HG02938 (cell line): ENCODE results near the gene DGKZ.
A peak's percentile ranks its signal among the peaks of the same experiment; 100 is the strongest.
"Not testable (repeated sequence)": the region's sequence is repeated elsewhere in the genome, so short reads cannot be mapped to it uniquely, and the experiment has no call there.

Experiments
- ATAC-seq: cut with Tn5 transposase; IDR thresholded peaks from one replicate; pipeline ENCODE4 v1.9.1; 2021; ENCODE audit warnings: mild to moderate bottlenecking, moderate library complexity; ENCODE audit not compliant: unreplicated experiment

The DGKZ gene, protein sequence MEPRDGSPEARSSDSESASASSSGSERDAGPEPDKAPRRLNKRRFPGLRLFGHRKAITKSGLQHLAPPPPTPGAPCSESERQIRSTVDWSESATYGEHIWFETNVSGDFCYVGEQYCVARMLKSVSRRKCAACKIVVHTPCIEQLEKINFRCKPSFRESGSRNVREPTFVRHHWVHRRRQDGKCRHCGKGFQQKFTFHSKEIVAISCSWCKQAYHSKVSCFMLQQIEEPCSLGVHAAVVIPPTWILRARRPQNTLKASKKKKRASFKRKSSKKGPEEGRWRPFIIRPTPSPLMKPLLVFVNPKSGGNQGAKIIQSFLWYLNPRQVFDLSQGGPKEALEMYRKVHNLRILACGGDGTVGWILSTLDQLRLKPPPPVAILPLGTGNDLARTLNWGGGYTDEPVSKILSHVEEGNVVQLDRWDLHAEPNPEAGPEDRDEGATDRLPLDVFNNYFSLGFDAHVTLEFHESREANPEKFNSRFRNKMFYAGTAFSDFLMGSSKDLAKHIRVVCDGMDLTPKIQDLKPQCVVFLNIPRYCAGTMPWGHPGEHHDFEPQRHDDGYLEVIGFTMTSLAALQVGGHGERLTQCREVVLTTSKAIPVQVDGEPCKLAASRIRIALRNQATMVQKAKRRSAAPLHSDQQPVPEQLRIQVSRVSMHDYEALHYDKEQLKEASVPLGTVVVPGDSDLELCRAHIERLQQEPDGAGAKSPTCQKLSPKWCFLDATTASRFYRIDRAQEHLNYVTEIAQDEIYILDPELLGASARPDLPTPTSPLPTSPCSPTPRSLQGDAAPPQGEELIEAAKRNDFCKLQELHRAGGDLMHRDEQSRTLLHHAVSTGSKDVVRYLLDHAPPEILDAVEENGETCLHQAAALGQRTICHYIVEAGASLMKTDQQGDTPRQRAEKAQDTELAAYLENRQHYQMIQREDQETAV

DNA sequence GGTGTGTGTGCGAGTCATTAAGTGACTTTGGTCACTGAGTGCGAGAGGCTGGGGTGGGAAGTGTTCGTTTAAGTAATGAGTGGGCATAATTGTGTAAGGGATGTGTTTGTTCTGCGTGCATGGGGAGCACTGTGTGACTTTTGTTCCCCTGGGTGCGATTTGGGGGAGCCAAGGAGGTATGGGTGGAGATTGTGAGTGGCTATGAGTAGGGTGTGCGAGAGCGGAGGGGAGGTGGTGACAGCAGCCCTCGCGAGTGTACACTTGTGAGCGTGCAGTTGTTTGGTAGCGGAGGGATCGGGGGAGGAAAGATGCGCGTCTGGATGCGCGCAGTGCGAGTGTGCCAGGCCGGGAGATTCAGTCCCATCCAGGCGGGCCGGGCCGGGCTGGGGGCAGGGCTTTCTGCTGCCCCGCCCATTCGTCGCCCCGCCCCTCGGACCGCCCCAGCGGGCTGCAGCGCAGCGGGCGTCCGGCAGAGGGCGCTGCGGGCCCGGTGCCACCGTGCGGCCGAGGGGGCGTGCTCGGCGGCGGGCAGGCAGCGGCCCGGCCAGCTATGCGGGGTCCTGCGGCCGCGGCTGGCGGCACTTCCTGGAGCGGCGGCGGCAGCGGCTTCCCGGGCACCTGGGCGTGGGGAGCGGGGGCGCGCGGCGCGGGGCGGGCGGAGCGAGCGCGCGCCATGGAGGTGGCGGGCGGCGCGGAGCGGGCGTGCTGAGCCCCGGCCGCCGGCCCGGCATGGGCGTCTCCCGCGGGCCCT lies at the start of gene DGKZ:
TSS of gene DGKZ (plus strand) at position 578 of the 751 bp plus-strand sequence. CDS start 197 bp downstream, outside the sequence.
- peak; percentile 55 for ATAC-seq

DNA sequence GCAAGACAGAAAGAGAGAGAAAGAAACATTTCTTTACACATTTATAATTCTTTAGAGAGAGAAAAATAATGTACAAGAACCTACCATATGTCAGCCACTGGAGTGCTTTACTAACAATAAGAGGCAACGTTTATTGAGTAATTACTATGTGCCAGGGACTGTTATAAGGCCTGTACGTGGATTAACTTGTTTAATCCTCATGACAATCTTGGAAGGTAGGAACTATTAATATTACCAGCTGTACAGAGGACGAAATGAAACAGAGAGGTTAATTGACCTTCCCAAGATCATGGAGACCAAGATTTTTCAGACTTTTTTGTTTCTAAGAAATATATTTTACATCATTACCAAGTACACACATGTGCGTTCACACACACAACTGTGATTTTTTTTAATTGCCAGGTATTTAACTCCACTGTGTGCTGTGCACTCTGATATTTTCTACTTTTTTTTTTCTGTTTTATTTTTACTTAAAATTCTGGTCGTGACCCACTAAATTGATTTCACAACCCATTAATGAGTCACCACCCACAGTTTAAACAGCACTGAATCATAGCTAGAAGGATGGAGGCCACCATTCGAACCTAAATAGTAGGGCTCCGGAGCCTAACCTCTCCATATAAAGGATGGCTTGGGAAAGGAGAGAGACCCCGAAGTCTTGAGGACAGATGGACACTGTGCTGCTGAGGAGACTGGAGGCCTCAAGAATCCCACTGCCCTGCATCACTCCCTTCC lies 48.4 kb upstream of the DGKZ start:
- no peak for ATAC-seq

DNA sequence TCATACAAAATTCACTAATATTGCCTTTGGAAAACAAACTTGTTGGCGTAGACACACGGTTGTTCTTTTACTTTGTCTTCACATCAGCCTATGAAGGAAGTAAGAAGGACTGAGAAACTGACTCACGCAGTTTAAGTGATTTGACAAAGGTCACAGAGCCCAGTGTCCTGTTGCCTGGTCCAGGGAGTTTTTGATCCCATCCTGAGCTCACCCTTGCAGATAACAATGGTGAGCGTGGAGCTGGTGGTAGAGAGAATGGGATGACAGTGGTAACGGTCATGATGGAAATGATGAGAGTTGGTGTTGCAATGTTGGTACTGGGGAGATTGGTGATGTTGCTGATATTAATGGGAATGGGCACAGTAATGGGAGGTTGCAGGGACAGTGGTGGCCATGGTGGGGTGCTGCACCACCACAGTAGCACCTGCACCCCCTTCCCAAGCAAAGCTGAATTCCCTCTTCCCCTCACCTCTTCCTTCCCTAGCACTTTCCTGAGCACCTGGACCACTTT lies 47.8 kb upstream of the DGKZ start:
- ATAC-seq = no peak

DNA sequence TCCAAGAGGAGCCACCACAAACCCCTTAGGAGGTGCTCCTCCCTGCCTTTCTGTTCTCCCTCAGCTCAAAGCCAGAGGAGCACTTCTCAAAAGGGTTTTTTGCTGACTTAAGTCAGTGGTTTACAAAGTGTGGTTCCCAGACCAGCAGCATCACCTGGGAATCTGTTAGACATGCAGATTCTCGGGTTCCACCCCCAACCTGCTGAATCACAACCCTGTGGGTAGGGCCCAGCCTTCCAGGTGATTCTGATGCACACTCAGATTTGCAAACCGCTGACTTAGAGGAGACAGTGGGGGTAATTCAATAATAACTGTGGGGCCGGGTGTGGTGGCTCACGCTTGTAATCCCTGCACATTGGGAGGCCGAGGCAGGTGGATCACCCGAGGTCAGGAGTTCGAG lies 47.0 kb upstream of the DGKZ start:
- no peak for ATAC-seq

DNA sequence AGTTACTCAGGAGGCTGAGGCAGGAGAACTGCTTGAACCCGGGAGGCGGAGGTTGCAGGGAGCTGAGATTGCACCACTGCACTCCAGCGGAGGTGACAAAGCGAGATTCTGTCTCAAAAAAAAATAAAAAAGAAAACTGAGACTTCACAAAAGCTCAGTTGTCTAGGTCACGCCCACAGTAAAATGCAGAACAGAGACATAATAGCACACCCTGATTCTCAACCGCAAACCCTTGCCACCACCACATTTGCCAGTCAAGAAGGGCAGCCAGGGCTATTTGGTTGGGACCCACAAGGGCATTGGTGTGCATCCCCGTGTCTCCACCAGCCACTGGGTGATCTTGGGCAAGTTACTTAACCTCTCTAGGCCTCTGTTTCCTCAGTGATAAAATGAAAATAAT lies 44.4 kb upstream of the DGKZ start:
- no peak for ATAC-seq

DNA sequence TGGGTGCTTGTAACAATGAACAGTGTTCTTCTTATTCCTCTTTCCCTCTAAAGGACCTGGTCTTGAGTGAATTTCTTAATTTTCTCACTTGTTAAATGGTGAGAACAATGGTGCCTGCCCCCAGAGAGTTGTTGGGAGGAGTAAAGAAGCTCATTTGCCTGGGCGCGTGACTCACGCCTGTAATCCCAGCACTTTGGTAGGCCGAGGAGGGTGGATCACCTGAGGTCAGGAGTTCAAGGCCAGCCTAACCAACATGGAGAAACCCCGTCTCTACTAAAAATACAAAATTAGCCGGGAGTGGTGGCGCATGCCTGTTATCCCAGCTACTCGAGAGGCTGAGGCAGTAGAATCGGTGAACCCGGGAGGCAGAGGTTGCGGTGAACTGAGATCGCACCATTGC lies 43.2 kb upstream of the DGKZ start:
- ATAC-seq = not testable (repeated sequence)

DNA sequence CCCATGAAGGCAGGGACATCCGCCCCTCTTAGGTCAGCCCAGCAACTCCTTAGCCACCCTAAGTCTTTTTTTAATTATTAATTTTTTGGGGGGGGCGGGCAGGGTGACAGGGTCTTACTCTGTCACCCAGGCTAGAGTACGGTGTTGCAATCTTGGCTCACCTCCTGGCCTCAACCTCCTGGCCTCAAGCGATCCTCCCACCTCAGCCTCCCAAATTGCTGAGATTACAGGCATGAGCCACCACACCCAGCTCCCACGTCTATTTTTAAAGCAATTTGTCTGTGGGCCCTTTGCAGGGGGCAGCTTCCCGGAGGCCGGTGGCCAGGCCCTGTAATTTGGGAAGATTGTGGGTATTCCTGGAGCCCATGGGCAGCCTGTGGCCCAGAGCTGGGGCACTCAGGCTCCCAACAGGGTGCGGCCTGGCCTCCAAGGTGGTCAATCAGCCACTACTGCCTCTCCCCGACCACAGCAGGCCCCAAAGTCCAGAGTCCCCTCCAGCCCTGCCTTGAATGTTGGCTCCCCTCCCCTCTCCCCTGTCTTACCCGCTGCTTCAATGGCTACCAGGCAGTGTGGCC lies 42.6 kb upstream of the DGKZ start:
- ATAC-seq = no peak

DNA sequence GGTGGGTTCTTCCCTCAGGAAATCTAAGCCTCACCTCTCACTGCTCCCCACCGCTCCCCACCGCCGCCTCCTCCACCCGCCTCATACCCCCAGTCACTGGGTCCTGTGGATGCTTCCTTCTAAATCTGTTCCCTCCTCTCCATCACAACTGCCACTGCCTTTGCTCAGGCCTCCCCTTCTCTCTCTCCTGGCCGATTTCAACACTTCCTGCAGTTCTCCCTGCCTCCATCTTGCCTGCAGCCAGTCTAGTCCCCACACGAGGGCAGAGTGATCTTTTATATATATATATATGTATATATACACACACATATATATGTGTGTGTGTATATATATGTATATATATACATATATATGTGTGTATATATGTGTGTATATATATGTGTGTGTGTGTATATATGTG lies 42.0 kb upstream of the DGKZ start:
- ATAC-seq = no peak

DNA sequence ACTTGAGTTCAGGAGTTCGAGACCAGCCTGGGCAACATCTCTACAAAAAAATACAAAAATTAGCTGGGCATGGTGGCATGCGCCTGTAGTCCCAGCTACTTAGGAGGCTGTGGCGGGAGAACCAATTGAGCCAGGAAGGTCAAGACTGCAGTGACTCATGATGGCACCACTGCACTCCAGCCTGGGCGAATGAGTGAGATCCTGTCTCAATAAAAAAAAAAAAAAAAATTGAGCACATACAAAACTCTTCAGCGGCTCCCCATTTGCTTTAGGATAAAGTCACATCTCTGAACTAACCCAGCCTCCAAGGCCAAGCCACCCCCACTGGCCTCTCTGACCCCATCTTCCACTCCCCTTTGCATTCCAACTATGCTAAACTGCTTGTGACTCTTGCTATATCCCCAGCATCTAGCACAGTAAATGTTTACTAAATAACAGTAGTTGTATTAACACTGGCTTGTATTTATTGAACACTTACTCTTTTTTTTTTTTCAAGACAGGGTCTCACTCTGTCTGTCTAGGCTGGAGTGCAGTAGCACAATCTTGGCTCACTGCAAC lies 40.9 kb upstream of the DGKZ start:
- no peak for ATAC-seq

DNA sequence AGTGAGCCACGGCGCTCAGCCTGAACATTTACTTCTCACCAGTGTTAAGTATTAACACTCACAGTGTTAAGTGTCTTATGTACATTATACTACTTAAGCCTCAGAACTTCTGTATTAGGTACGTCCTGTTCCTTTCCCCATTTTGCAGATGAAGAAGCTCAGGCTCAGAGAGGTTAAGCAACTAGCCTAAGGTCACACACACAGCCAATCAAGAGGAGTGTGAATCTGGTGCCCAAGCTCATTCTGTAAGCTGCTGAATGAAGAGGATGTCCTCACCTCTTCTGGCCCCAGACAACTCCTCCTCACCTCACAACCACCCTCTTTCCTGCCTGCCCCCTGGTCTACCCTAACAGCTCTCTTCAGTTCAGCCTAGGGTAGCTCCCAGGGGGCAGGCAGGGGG lies 39.9 kb upstream of the DGKZ start:
- no peak for ATAC-seq

DNA sequence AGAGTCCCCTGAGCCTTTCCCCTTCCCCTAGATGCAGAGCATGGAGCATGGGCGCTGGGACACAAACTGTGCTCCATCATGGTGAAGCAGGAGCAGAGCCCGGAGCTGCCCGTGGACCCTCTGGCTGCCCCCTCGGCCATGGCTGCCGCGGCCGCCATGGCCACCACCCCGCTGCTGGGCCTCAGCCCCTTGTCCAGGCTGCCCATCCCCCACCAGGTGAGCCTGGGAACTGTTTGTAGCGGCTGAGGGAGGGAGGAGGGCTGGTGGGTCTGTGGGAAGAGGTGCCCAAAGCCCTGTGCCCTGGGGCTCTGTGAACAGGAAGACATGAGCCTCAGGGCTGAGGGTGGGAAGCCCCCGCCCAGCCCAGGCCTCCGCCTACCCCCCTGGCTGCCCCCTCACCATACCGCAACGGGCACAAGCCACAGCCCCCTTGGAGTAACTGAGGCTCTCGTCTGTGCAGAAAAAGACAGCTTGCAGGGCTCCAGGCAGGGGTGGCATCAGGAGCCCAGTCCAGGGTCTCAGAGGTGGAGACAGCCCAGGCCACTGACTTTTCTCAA lies 39.4 kb upstream of the DGKZ start:
- no peak for ATAC-seq

DNA sequence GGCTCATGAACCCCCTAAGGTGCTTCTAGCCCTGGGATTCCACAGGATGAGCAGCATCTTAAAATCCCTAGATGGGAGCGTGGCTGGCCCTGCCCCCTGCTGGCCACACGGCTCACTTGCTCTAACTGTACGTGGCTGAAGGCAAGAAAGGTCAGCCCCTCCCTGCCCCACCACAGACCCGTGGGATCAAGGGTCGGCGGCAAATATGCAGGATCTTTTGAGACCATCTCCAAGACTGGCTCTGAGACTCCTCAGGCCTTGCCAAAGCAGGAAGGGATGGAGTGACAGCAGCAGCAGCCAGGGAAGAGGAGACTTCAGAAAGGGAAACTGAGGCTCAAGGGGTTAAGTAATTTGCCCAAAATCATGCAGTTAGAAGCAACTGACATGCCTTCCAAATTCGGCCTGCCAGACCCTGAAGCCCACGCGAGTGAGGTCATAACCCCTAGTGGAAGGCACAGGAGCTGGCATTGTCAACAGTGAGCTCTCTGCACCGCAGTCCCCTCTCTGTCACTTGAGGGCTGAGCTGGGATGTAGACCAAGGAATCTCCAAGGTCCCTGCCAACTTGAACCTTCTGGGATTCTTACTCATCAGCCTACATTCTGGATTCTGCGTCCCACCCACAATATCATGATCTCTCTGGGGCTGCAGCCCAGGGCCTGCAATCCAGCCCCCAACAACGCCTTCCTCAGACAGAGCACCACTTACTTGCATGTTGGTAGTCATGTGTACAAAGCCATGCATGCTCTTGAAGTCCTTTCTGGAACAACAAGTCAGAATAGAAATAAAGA lies 38.4 kb upstream of the DGKZ start:
- ATAC-seq = no peak

DNA sequence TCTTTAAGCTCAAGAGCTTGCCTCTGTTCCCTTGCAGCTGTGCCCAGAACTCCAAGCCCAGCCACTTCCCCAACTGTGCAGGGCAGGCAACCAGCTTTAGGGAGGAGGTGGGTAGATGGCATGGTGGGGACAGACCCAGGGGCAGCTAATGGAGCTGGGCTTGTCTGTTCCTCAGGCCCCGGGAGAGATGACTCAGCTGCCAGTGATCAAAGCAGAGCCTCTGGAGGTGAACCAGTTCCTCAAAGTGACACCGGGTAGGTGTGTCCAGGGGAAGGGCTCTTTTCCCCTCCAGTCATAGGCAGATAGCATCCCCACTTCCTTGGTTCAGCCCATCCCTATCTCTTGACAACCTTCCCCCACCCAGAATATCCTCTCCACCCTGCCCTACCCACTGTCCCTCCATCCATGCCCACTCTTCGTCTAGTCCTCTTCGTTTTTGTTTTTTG lies 37.4 kb upstream of the DGKZ start:
- no peak for ATAC-seq

DNA sequence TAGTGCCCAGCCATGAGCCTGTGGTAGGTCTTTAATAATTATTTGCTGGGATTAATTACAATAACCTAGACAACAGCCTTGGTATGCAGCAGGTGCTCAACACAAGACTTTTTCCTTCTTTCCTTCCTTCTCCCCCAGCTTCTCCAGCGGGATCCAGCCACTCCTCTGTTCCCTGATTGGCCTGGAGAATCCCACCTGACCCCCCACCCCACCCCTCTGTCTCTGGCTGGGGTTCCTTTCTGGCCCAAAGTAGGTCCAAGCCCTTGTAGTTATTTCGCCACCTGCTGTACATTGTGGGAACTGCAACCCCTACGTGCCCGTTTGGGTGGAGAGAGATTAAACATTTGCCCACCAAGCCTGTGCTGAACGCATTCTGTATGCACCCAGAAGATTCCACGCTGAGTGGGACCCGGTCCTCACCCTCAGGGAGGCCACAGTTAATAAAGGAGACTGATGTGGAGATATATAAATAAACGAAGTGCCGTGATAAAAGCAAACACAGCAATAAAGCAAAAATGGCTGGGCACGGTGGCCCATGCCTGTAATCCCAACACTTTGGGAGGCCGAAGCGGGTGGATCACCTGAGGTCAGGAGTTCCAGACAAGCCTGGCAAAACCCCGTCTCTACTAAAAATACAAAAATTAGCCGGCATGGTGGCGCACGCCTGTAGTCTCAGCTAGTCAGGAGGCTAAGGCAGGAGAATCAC lies 32.1 kb upstream of the DGKZ start:
- ATAC-seq = no peak

DNA sequence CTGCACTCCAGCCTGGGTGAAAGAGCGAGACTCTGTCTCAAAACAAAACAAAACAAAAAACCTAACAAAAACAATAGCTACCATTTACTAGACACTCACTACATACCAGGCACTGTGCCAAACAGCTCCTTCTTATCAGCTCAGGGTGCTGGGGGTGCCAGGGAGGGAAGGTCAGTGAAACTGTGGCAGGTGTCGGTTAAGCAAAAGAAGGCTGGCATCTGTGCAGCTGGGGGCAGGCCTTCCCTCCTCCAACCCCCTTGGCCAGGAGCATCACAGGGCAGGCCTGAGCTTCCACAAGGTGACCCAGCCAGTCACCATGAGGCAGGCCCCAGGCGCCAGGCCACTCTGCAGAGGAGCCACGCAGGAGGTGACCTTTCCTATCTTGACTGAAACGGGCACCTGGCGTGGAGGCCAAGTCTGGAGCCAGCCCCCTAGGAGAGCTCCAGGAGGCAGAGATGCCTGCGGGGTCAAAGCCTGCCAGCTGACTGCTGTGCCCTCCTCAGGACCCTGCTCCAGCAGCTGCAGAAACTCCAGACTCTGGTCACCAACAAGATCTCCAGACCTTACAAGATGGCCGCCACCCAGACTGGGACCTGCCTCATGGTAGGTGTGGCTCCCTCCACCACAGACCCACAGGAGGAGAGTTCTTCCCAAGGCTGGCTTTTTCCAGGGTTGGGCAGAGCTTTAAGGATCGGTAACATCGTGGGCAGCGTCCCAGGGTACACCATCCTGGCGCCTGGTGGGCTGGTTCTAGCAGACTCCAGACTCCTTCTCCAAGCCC lies 31.3 kb upstream of the DGKZ start:
- ATAC-seq = no peak

DNA sequence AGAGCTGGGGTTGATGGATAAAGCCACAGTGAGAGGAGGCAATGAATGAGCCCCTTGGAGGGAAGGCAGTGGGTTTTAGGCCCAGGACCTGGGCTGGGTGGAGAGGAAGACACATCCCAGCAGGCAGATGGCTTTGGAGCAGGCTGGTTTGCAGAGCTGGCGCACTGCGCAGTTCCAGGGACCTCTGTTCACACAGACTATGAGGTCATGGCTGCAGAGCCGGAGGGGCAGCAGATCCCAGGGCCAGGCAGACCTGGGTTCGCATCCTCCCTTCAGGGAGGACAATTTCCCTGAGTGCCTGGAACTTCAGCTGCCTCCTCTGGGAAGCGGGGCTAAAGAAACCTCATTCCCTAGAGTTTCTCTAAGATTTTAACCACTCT lies 28.2 kb upstream of the DGKZ start:
- ATAC-seq = no peak

DNA sequence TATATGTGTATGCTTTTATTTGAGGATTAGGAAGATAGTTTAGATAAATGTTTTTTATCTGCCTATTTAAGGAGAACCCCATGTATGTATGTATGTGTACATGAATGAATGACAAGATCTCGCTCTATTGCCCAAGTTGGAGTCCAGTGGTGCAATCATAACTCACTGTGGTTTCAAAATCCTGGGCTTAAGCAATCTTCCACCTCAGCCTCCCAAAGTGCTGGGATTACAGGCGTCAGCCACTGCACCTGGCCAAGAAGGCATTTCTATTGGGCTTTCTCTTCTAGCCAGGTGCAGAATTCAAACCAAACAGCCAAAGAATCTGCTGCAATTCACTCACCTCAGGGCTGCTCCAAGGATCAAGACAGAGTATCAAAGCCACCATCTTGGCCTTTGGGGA lies 25.5 kb upstream of the DGKZ start:
- no peak for ATAC-seq
